ENCODE measurements around the gene CRIP3.

Gene CRIP3

GRCh38 chr6:43310134-43310533, 1.5 kb upstream of the CRIP3 start:
- Histone ChIP-seq H3K79me2 (ENCODE audit: insufficient read depth, low read length) (no peaks in the 10 kb centered on the region), H3K9me2 (replicated peaks; ENCODE audit: low read depth, low read length) (no peaks in the 10 kb centered on the region), H4K20me1 (ENCODE audit: insufficient read depth, low read length, poor library complexity, severe bottlenecking) (no peaks in the 10 kb centered on the region), H3K4me1 (ENCODE audit: insufficient read depth, low read length, poor library complexity, severe bottlenecking) (no peaks in the 10 kb centered on the region), H3K27me3 (ENCODE audit: insufficient read depth, low read length, poor library complexity, severe bottlenecking) (no peaks in the 10 kb centered on the region), H2AFZ (ENCODE audit: low read length) (no peak overlapping the region), H3K4me2 (ENCODE audit: low read depth, low read length, poor library complexity, severe bottlenecking) (no peak overlapping the region), H3F3A (ENCODE audit: low read depth) (no peaks in the 10 kb centered on the region), H3K9me3 (ENCODE audit: insufficient read depth, low read depth, low read length) (no peaks in the 10 kb centered on the region), H3K36me3 (ENCODE audit: insufficient read depth, low read length) (no peaks in the 10 kb centered on the region), H3K9ac (ENCODE audit: low read depth, low read length, poor library complexity, severe bottlenecking) (no peak overlapping the region), H3K4me3 (ENCODE audit: low read length, poor library complexity, severe bottlenecking) (no peak overlapping the region)
- TF ChIP-seq CTCF (conservative IDR thresholded peaks at IDR 0.05; ENCODE audit: low read length) = no peak
- no peak for TF ChIP-seq EZH2phosphoT487 (IDR thresholded peaks at IDR 0.05; ENCODE audit: borderline replicate concordance)

GRCh38 chr6:43308990-43309477, 408 bp upstream of the CRIP3 start:
- Histone ChIP-seq H4K20me1 (ENCODE audit: insufficient read depth, low read length, poor library complexity, severe bottlenecking) (no peaks in the 10 kb centered on the region), H3K4me3 (ENCODE audit: low read length, poor library complexity, severe bottlenecking) (no peak overlapping the region), H3K9ac (ENCODE audit: low read depth, low read length, poor library complexity, severe bottlenecking) (no peak overlapping the region), H3K79me2 (ENCODE audit: insufficient read depth, low read length) (no peaks in the 10 kb centered on the region), H3F3A (ENCODE audit: low read depth) (no peaks in the 10 kb centered on the region), H3K9me3 (ENCODE audit: insufficient read depth, low read depth, low read length) (no peaks in the 10 kb centered on the region), H3K4me2 (ENCODE audit: low read depth, low read length, poor library complexity, severe bottlenecking) (no peak overlapping the region), H3K27me3 (ENCODE audit: insufficient read depth, low read length, poor library complexity, severe bottlenecking) (no peaks in the 10 kb centered on the region), H3K9me2 (replicated peaks; ENCODE audit: low read depth, low read length) (no peaks in the 10 kb centered on the region), H2AFZ (ENCODE audit: low read length) (no peak overlapping the region), H3K4me1 (ENCODE audit: insufficient read depth, low read length, poor library complexity, severe bottlenecking) (no peaks in the 10 kb centered on the region), H3K36me3 (ENCODE audit: insufficient read depth, low read length) (no peaks in the 10 kb centered on the region)
- no peak for TF ChIP-seq EZH2phosphoT487 (IDR thresholded peaks at IDR 0.05; ENCODE audit: borderline replicate concordance)
- no peak for TF ChIP-seq CTCF (conservative IDR thresholded peaks at IDR 0.05; ENCODE audit: low read length)

GRCh38 chr6:43307451-43308100, 1.1 kb downstream of the CRIP3 start:
- Histone ChIP-seq H3K4me1 (ENCODE audit: insufficient read depth, low read length, poor library complexity, severe bottlenecking) (no peaks in the 10 kb centered on the region), H3K36me3 (ENCODE audit: insufficient read depth, low read length) (no peaks in the 10 kb centered on the region), H2AFZ (ENCODE audit: low read length) (no peak overlapping the region), H3K4me3 (ENCODE audit: low read length, poor library complexity, severe bottlenecking) (no peak overlapping the region), H3K4me2 (ENCODE audit: low read depth, low read length, poor library complexity, severe bottlenecking) (no peak overlapping the region), H4K20me1 (ENCODE audit: insufficient read depth, low read length, poor library complexity, severe bottlenecking) (no peaks in the 10 kb centered on the region), H3K27me3 (ENCODE audit: insufficient read depth, low read length, poor library complexity, severe bottlenecking) (no peaks in the 10 kb centered on the region), H3F3A (ENCODE audit: low read depth) (no peaks in the 10 kb centered on the region), H3K9me3 (ENCODE audit: insufficient read depth, low read depth, low read length) (no peaks in the 10 kb centered on the region), H3K79me2 (ENCODE audit: insufficient read depth, low read length) (no peaks in the 10 kb centered on the region), H3K9me2 (replicated peaks; ENCODE audit: low read depth, low read length) (no peaks in the 10 kb centered on the region), H3K9ac (ENCODE audit: low read depth, low read length, poor library complexity, severe bottlenecking) (no peak overlapping the region)
- no peak for TF ChIP-seq CTCF (conservative IDR thresholded peaks at IDR 0.05; ENCODE audit: low read length)
- TF ChIP-seq EZH2phosphoT487 (IDR thresholded peaks at IDR 0.05; ENCODE audit: borderline replicate concordance) = no peak
